Brain microvascular endothelial cell (primary cell): ENCODE results near the gene PPP2R5D.
A peak's percentile ranks its signal among the peaks of the same experiment; 100 is the strongest.
"Not testable (repeated sequence)": the region's sequence is repeated elsewhere in the genome, so short reads cannot be mapped to it uniquely, and the experiment has no call there.

Source experiments
- DNase-seq: peaks from one replicate; pipeline ENCODE4 v3.0.0-alpha.2; 2020
- H3K27ac ChIP-seq: fragments of 250-450 bp; sonication (Bioruptor Pico); 2 replicates; pipeline ENCODE4 v1.5.1; 2020; ENCODE audit warnings: mild to moderate bottlenecking, moderate library complexity
- H3K27me3 ChIP-seq: fragments of 250-450 bp; sonication (Bioruptor Pico); replicated peaks from 2 replicates; pipeline ENCODE4 v1.5.1; 2020; ENCODE audit warnings: mild to moderate bottlenecking
- H3K36me3 ChIP-seq: fragments of 250-450 bp; sonication (Bioruptor Pico); replicated peaks from 2 replicates; pipeline ENCODE4 v1.5.1; 2020; ENCODE audit warnings: mild to moderate bottlenecking
- H3K4me3 ChIP-seq: 2 replicates; pipeline ENCODE4 v1.5.1; 2011; ENCODE audit warnings: low read depth, mild to moderate bottlenecking, control low read depth, low read length, moderate library complexity
- in situ Hi-C: cut with HindIII; loops from 2 replicates; pipeline ENCODE4 v1.10.0; 2017; ENCODE audit warnings: low sequenced_read_pairs, low pct_ligation_motif_present
- TF ChIP-seq, protein P1 (sequence below): IDR thresholded peaks from 2 replicates; pipeline ENCODE4 v1.5.1; 2011; ENCODE audit warnings: low read depth, mild to moderate bottlenecking, moderate library complexity, low read length, control low read depth, inconsistent platforms; ENCODE audit errors: missing control alignments

The PPP2R5D gene

GRCh38 chr6:42952389-42952788 is 32.0 kb upstream of the PPP2R5D start:
- Histone ChIP-seq H3K4me3 (no peak overlapping the region), H3K36me3 (no peaks in the 10 kb centered on the region), H3K27ac (no peak overlapping the region), H3K27me3 (no peaks in the 10 kb centered on the region)
- in situ Hi-C loops: no loop called here
- DNase-seq: no peak
- TF ChIP-seq, protein P1, sequence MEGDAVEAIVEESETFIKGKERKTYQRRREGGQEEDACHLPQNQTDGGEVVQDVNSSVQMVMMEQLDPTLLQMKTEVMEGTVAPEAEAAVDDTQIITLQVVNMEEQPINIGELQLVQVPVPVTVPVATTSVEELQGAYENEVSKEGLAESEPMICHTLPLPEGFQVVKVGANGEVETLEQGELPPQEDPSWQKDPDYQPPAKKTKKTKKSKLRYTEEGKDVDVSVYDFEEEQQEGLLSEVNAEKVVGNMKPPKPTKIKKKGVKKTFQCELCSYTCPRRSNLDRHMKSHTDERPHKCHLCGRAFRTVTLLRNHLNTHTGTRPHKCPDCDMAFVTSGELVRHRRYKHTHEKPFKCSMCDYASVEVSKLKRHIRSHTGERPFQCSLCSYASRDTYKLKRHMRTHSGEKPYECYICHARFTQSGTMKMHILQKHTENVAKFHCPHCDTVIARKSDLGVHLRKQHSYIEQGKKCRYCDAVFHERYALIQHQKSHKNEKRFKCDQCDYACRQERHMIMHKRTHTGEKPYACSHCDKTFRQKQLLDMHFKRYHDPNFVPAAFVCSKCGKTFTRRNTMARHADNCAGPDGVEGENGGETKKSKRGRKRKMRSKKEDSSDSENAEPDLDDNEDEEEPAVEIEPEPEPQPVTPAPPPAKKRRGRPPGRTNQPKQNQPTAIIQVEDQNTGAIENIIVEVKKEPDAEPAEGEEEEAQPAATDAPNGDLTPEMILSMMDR: no peak

- DNase-seq, H3K27ac ChIP-seq, in situ Hi-C loops, H3K36me3 ChIP-seq, H3K27me3 ChIP-seq, H3K4me3 ChIP-seq: not testable (repeated sequence)
Observed at GRCh38 chr6:42954405-42954804, 30.0 kb upstream of the PPP2R5D start.

GRCh38 chr6:42958125-42958524 is 26.2 kb upstream of the PPP2R5D start:
- H3K27ac ChIP-seq: no peak overlapping the region
- H3K27me3 ChIP-seq: no peaks in the 10 kb centered on the region
- no peaks in the 10 kb centered on the region for H3K36me3 ChIP-seq
- no peak for DNase-seq
- in situ Hi-C loops: no loop called here
- TF ChIP-seq, protein P1: no peak
- no peak overlapping the region for H3K4me3 ChIP-seq

DNA sequence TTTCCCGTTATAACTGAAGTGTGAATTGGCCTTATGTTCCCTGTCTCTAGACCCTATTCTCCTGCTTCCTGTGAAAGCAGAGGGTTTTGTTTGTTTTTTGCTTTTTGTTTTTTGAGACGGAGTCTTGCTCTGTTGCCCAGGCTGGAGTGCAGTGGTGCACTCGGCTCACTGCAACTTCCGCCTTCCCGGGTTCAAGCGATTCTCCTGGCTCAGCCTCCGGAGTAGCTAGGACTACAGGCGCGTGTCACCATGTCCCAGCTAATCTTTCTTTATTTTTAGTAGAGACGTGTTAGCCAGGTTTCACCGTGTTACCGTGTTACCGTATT is 24.5 kb upstream of the PPP2R5D start:
- Histone ChIP-seq H3K27ac (no peak overlapping the region), H3K4me3 (peak overlapping the region; percentile 49), H3K27me3 (no peaks in the 10 kb centered on the region), H3K36me3 (peaks cover 2% of the 10 kb centered on the region)
- DNase-seq: no peak
- TF ChIP-seq, protein P1: no peak
- in situ Hi-C loops: no loop called here

- DNase-seq: no peak
- H3K27ac ChIP-seq: no peak within 1 kb of the TSS
Observed at GRCh38 chr6:42960243-42961019, 23.9 kb upstream of the PPP2R5D start, which contains the start of gene GNMT. Gene GNMT, plus strand, starts transcription at chr6:42960754. Its CDS starts 14 bp downstream, at chr6:42960768.

DNA sequence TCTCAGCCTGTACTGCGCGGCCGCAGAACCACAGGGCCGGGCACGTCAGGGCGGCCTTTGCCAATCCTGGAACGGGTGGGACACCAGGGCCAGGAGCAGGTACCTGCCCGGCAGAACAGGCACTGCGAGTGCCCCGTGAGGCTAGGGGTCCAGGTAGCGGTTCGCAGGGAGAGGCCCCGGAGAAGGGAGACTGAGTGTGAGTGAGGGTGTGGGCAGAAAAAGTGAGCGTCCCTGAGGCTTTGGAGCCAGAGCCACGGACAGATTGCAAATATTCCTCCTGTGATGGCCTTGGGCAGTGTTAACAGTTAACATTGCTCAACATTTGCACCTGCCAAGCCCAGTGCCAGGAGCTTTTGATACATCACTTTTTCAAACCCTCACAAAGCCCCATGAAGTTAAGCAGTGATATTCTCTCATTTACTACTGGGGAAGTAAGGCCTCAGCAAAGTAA is 23.3 kb upstream of the PPP2R5D start:
- in situ Hi-C loops: no loop called here
- TF ChIP-seq, protein P1: no peak
- Histone ChIP-seq H3K27ac (no peak overlapping the region), H3K4me3 (peak overlapping the region; percentile 49), H3K27me3 (no peaks in the 10 kb centered on the region), H3K36me3 (peaks cover 2% of the 10 kb centered on the region)
- no peak for DNase-seq

More at GRCh38 chr6:42960243-42961019, 23.9 kb upstream of the PPP2R5D start, which contains the start of gene GNMT:
- Histone ChIP-seq H3K4me3 (peak within 1 kb of the TSS; percentile 49), H3K36me3 (peaks cover 2% of the 10 kb centered on the region), H3K27me3 (no peaks in the 10 kb centered on the region)
- TF ChIP-seq, protein P1: no peak
- in situ Hi-C loops: no loop called here
